ENCODE measurements around the gene CMTM5.
"Not testable (repeated sequence)": the region's sequence is repeated elsewhere in the genome, so short reads cannot be mapped to it uniquely, and the experiment has no call there.

The CMTM5 gene

GRCh38 chr14:23378612-23379220 is 1.9 kb downstream of the CMTM5 start:
- DNase-seq (ENCODE audit: low spot score), result no peak

- no peak for DNase-seq (ENCODE audit: low spot score)
Measured at GRCh38 chr14:23379366-23380196, 2.7 kb downstream of the CMTM5 start.

- no peak for DNase-seq (ENCODE audit: low spot score)
Measured at GRCh38 chr14:23380197-23380914, 3.5 kb downstream of the CMTM5 start.

GRCh38 chr14:23380976-23381375 is 4.1 kb downstream of the CMTM5 start:
- DNase-seq (ENCODE audit: low spot score), result no peak

GRCh38 chr14:23381871-23382270 is 5.0 kb downstream of the CMTM5 start:
- no peak for DNase-seq (ENCODE audit: low spot score)

GRCh38 chr14:23382276-23382675 is 5.4 kb downstream of the CMTM5 start:
- DNase-seq (ENCODE audit: low spot score), result no peak

- no peak for DNase-seq (ENCODE audit: low spot score)
Measured at GRCh38 chr14:23382731-23383440, 6.0 kb downstream of the CMTM5 start.

GRCh38 chr14:23384364-23385080 is 7.7 kb downstream of the CMTM5 start:
- DNase-seq (ENCODE audit: low spot score), result no peak

- no peak for DNase-seq (ENCODE audit: low spot score)
Measured at GRCh38 chr14:23385244-23385641, 8.4 kb downstream of the CMTM5 start.

GRCh38 chr14:23385642-23386265 is 8.9 kb downstream of the CMTM5 start:
- no peak for DNase-seq (ENCODE audit: low spot score)

GRCh38 chr14:23386266-23386657 is 9.4 kb downstream of the CMTM5 start:
- DNase-seq (ENCODE audit: low spot score), result not testable (repeated sequence)

GRCh38 chr14:23386999-23387398 is 10.2 kb downstream of the CMTM5 start:
- no peak for DNase-seq (ENCODE audit: low spot score)

GRCh38 chr14:23387916-23388882 is 11.4 kb downstream of the CMTM5 start:
- no peak for DNase-seq (ENCODE audit: low spot score)

GRCh38 chr14:23388996-23389395 is 12.2 kb downstream of the CMTM5 start:
- DNase-seq (ENCODE audit: low spot score), result no peak

GRCh38 chr14:23389396-23389795 is 12.6 kb downstream of the CMTM5 start:
- DNase-seq (ENCODE audit: low spot score), result no peak

- DNase-seq (ENCODE audit: low spot score), result not testable (repeated sequence)
Measured at GRCh38 chr14:23389871-23390270, 13.0 kb downstream of the CMTM5 start.

GRCh38 chr14:23392613-23393012 is 15.8 kb downstream of the CMTM5 start:
- no peak for DNase-seq (ENCODE audit: low spot score)

- no peak for DNase-seq (ENCODE audit: low spot score)
Measured at GRCh38 chr14:23396126-23396525, 19.3 kb downstream of the CMTM5 start.

- DNase-seq (ENCODE audit: low spot score), result no peak
Measured at GRCh38 chr14:23396781-23397407, 20.0 kb downstream of the CMTM5 start.
